Cardiac fibroblast (primary cell): ENCODE results near the gene SNX24.

ENCODE experiments used
- DNase-seq, 2 donors: peaks; one replicate each; pipeline versions ENCODE4 v3.0.0 to v3.0.0-alpha.2; 2010; ENCODE audit warnings: low read depth in 2 of 2
- H3K4me3 ChIP-seq, 2 donors: replicated peaks in 1 of 2; 1 replicate in 1 of 2; 2 replicates in 1 of 2; pipeline ENCODE4 v1.5.1; 2011; ENCODE audit warnings: low read depth in 2 of 2, low read length in 2 of 2, mild to moderate bottlenecking in 2 of 2, moderate library complexity in 1 of 2
- TF ChIP-seq, protein P1 (sequence below): IDR thresholded peaks from one replicate; pipeline ENCODE4 v1.5.1; 2011; ENCODE audit warnings: low read depth, mild to moderate bottlenecking, low read length, inconsistent platforms

Gene SNX24

GRCh38 chr5:122836947-122837346 is 8.5 kb upstream of the SNX24 start:
- TF ChIP-seq, protein P1, sequence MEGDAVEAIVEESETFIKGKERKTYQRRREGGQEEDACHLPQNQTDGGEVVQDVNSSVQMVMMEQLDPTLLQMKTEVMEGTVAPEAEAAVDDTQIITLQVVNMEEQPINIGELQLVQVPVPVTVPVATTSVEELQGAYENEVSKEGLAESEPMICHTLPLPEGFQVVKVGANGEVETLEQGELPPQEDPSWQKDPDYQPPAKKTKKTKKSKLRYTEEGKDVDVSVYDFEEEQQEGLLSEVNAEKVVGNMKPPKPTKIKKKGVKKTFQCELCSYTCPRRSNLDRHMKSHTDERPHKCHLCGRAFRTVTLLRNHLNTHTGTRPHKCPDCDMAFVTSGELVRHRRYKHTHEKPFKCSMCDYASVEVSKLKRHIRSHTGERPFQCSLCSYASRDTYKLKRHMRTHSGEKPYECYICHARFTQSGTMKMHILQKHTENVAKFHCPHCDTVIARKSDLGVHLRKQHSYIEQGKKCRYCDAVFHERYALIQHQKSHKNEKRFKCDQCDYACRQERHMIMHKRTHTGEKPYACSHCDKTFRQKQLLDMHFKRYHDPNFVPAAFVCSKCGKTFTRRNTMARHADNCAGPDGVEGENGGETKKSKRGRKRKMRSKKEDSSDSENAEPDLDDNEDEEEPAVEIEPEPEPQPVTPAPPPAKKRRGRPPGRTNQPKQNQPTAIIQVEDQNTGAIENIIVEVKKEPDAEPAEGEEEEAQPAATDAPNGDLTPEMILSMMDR = no peak
- no peak overlapping the region for H3K4me3 ChIP-seq
- no peak for DNase-seq

- H3K4me3 ChIP-seq = no peak overlapping the region
- no peak for DNase-seq
- TF ChIP-seq, protein P1 = no peak
Measured at GRCh38 chr5:122839731-122840130, 5.7 kb upstream of the SNX24 start.

DNA sequence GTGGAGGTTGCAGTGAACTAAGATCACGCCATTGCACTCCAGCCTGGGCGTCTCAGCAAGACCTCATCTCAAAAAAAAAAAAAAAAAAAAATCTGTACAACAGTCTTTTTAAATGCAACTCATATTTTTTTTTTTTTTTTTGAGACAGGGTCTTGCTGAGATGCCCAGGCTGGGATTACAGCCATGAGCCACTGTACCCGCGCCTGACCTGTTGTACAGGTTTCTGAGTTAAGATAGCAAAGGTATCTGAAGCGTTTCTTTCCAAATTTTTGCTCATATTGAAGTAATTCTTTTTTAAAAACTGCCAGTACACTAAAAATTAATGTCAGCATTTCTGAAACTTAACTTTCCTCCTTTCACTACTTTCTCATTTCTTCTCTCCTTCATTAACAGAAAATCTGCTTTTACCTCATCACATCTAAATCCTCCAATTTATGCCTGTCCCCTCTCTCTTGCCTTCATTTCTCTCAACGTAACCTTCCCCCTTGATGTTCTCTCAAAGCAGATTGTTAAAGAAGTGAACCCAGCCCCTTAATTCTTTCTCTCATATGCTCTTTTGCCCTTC is 3.3 kb upstream of the SNX24 start:
- no peak overlapping the region for H3K4me3 ChIP-seq
- TF ChIP-seq, protein P1 = no peak
- no peak for DNase-seq

- TF ChIP-seq, protein P1 = no peak
- DNase-seq = peak; percentile 10 to 23
- peak overlapping the region; percentile 63 to 78 for H3K4me3 ChIP-seq
Measured at GRCh38 chr5:122844136-122844909, 1.1 kb upstream of the SNX24 start.

- no peak for DNase-seq
- H3K4me3 ChIP-seq = peak overlapping the region; percentile 63 to 78
- TF ChIP-seq, protein P1 = no peak
Measured at GRCh38 chr5:122844910-122845228, 544 bp upstream of the SNX24 start.

DNA sequence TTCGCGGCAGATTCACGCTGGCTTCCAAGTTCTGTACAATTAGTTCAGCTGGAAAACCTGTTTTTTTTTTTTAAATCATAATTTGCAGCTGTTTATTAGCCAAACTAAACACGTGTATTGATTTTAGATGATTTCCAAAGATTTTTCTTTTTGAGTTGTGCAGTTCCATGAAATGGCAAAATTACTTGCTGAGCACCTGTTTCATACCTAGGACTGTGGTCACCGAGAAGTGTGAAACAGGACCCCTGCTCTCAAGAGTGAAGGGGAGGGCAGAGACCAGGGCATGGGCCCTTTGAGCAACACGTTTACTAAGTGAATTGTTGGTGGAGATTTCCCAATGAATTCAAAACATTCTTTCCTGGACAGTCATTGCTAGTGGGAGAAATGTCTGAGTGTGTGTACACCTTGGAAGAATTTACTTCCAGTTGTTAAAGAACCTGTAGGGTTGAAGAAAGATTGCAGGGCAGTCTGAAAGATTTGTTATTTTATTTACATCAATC is 688 bp downstream of the SNX24 start:
- TF ChIP-seq, protein P1 = no peak
- peak overlapping the region; percentile 63 to 78 for H3K4me3 ChIP-seq
- peak; percentile 53 to 87 for DNase-seq
